H1 (cell line): ENCODE measurements around the gene ADGRL3. TPM values are rescaled to one million over a fixed set of nuclear protein-coding genes. Genes with fewer than 3 reads are reported as not detected.

Source experiments
- BCL11A ChIP-seq, 2 experiments: IDR thresholded peaks; one replicate each; pipeline ENCODE4 v1.6.1; 2011; ENCODE audit warnings: low read depth in 2 of 2, low read length in 2 of 2, mild to moderate bottlenecking in 2 of 2
- CBX5 ChIP-seq: fragments of 300-800, 300-1000 bp; sonication (generic); IDR thresholded peaks from 2 replicates; pipeline ENCODE4 v1.7.1; 2016; ENCODE audit warnings: antibody characterized with exemption, low read length, low read depth
- EZH2 ChIP-seq: fragments of 200-600 bp; sonication (generic); IDR thresholded peaks from 2 replicates; pipeline ENCODE4 v1.7.1; 2012; ENCODE audit warnings: low read depth, mild to moderate bottlenecking, moderate library complexity, low read length, inconsistent platforms; ENCODE audit not compliant: severe bottlenecking
- JUND ChIP-seq: IDR thresholded peaks from 2 replicates; pipeline ENCODE4 v1.6.1; 2011; ENCODE audit warnings: mild to moderate bottlenecking, improper control_type of control experiment, low read length
- POLR2A ChIP-seq, 2 experiments: IDR thresholded peaks; 1 replicate in 1 of 2; 2 replicates in 1 of 2; pipeline ENCODE4 v1.6.1; 2011; ENCODE audit warnings: low read depth in 2 of 2, low read length in 2 of 2, mild to moderate bottlenecking in 2 of 2; ENCODE audit errors: control extremely low read depth in 1 of 2
- SIN3A ChIP-seq, 2 experiments: IDR thresholded peaks in 1 of 2; conservative IDR thresholded peaks in 1 of 2; 2 replicates each; pipeline ENCODE4 v1.6.1; 2011 to 2012; ENCODE audit warnings: low read length in 2 of 2, improper control_type of control experiment in 1 of 2, low read depth in 1 of 2, mild to moderate bottlenecking in 1 of 2
- SP4 ChIP-seq: IDR thresholded peaks from 2 replicates; pipeline ENCODE4 v1.6.1; 2012; ENCODE audit warnings: low read length, inconsistent platforms
- SRF ChIP-seq: IDR thresholded peaks from 2 replicates; pipeline ENCODE4 v1.6.1; 2011; ENCODE audit warnings: mild to moderate bottlenecking, low read depth, low read length, moderate library complexity
- TAF1 ChIP-seq: IDR thresholded peaks from 2 replicates; pipeline ENCODE4 v1.6.1; 2011; ENCODE audit warnings: mild to moderate bottlenecking, low read depth, low read length
- polyA plus RNA-seq, 7 experiments: library from polyadenylated mRNA; depleted of rRNA in 3 of 7; stranded (reverse) in 5 of 7; unstranded in 2 of 7; fragments of >200 nt in 5 of 7; fragments of 200-250 nt in 2 of 7; gene quantifications; 1 replicate in 5 of 7; 2 replicates in 1 of 7; 4 replicates in 1 of 7; pipeline versions ENCODE4 v1.2.1 to v1.2.3, GENCODE V29; 2011 to 2013; ENCODE audit warnings: missing spikeins in 2 of 7, mixed read lengths in 2 of 7
- total RNA-seq: library from RNA; stranded (reverse); fragmentation: NEBNext Ultra II Directional; extraction: Animal tissue kit (Norgen Biotek cat#: 25700); gene quantifications from 2 replicates; pipeline ENCODE4 v1.2.1, GENCODE V29; 2021
- TF ChIP-seq, protein P1 (sequence below): fragments of 300-600 bp; sonication (generic); IDR thresholded peaks from 2 replicates; pipeline ENCODE4 v1.7.1; 2012; ENCODE audit warnings: low read length, moderate library complexity, mild to moderate bottlenecking, inconsistent platforms; ENCODE audit not compliant: insufficient replicate concordance
- TF ChIP-seq, protein P2 (sequence below): IDR thresholded peaks from 2 replicates; pipeline ENCODE4 v1.6.1; 2011; ENCODE audit warnings: low read depth, mild to moderate bottlenecking, low read length; ENCODE audit not compliant: insufficient read depth

ADGRL3 gene
- total and polyA plus RNA-seq, 2 of the 8 experiments (the other 6 are each of a cell fraction or from before 2014, with no cell fraction given) = 6.6 to 13.0 TPM

DNA sequence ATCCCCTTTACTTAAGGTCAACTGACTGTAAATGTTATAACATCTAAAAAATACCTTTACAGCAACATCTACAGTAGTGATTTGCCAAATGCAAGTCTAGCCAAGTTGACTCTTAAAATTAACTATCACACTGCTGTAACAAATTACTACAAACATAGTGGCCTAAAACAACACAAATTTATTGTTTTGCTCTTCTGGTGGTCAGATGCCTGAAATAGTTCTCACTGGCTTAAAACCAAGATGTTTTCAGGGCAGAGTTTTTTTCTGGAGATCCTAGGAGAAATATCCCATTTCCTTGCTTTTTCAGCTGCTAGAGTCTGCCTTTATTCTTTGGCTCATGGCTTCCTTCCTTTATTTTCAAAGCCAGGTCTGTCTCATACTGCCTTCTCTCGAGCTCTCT is 120.5 kb downstream of the ADGRL3 start (continued):
- TF ChIP-seq, protein P1, sequence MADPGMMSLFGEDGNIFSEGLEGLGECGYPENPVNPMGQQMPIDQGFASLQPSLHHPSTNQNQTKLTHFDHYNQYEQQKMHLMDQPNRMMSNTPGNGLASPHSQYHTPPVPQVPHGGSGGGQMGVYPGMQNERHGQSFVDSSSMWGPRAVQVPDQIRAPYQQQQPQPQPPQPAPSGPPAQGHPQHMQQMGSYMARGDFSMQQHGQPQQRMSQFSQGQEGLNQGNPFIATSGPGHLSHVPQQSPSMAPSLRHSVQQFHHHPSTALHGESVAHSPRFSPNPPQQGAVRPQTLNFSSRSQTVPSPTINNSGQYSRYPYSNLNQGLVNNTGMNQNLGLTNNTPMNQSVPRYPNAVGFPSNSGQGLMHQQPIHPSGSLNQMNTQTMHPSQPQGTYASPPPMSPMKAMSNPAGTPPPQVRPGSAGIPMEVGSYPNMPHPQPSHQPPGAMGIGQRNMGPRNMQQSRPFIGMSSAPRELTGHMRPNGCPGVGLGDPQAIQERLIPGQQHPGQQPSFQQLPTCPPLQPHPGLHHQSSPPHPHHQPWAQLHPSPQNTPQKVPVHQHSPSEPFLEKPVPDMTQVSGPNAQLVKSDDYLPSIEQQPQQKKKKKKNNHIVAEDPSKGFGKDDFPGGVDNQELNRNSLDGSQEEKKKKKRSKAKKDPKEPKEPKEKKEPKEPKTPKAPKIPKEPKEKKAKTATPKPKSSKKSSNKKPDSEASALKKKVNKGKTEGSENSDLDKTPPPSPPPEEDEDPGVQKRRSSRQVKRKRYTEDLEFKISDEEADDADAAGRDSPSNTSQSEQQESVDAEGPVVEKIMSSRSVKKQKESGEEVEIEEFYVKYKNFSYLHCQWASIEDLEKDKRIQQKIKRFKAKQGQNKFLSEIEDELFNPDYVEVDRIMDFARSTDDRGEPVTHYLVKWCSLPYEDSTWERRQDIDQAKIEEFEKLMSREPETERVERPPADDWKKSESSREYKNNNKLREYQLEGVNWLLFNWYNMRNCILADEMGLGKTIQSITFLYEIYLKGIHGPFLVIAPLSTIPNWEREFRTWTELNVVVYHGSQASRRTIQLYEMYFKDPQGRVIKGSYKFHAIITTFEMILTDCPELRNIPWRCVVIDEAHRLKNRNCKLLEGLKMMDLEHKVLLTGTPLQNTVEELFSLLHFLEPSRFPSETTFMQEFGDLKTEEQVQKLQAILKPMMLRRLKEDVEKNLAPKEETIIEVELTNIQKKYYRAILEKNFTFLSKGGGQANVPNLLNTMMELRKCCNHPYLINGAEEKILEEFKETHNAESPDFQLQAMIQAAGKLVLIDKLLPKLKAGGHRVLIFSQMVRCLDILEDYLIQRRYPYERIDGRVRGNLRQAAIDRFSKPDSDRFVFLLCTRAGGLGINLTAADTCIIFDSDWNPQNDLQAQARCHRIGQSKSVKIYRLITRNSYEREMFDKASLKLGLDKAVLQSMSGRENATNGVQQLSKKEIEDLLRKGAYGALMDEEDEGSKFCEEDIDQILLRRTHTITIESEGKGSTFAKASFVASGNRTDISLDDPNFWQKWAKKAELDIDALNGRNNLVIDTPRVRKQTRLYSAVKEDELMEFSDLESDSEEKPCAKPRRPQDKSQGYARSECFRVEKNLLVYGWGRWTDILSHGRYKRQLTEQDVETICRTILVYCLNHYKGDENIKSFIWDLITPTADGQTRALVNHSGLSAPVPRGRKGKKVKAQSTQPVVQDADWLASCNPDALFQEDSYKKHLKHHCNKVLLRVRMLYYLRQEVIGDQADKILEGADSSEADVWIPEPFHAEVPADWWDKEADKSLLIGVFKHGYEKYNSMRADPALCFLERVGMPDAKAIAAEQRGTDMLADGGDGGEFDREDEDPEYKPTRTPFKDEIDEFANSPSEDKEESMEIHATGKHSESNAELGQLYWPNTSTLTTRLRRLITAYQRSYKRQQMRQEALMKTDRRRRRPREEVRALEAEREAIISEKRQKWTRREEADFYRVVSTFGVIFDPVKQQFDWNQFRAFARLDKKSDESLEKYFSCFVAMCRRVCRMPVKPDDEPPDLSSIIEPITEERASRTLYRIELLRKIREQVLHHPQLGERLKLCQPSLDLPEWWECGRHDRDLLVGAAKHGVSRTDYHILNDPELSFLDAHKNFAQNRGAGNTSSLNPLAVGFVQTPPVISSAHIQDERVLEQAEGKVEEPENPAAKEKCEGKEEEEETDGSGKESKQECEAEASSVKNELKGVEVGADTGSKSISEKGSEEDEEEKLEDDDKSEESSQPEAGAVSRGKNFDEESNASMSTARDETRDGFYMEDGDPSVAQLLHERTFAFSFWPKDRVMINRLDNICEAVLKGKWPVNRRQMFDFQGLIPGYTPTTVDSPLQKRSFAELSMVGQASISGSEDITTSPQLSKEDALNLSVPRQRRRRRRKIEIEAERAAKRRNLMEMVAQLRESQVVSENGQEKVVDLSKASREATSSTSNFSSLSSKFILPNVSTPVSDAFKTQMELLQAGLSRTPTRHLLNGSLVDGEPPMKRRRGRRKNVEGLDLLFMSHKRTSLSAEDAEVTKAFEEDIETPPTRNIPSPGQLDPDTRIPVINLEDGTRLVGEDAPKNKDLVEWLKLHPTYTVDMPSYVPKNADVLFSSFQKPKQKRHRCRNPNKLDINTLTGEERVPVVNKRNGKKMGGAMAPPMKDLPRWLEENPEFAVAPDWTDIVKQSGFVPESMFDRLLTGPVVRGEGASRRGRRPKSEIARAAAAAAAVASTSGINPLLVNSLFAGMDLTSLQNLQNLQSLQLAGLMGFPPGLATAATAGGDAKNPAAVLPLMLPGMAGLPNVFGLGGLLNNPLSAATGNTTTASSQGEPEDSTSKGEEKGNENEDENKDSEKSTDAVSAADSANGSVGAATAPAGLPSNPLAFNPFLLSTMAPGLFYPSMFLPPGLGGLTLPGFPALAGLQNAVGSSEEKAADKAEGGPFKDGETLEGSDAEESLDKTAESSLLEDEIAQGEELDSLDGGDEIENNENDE = no peak
- no peak for TF ChIP-seq EZH2
- TF ChIP-seq, protein P2, sequence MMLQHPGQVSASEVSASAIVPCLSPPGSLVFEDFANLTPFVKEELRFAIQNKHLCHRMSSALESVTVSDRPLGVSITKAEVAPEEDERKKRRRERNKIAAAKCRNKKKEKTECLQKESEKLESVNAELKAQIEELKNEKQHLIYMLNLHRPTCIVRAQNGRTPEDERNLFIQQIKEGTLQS = no peak
- no peak for TF ChIP-seq SRF
- no peak for TF ChIP-seq SIN3A (conservative IDR thresholded peaks at IDR 0.05 in 1 of 2, IDR thresholded peaks at IDR 0.05 in 1 of 2; ENCODE audit: low read depth in 1 of 2, low read length in 2 of 2)
- no peak for TF ChIP-seq TAF1
- TF ChIP-seq JUND = no peak
- TF ChIP-seq POLR2A (IDR thresholded peaks at IDR 0.05; ENCODE audit: control extremely low read depth in 1 of 2, low read depth in 2 of 2, low read length in 2 of 2) = no peak
- no peak for TF ChIP-seq BCL11A (IDR thresholded peaks at IDR 0.05; ENCODE audit: low read depth in 2 of 2, low read length in 2 of 2)
- no peak for TF ChIP-seq SP4
- no peak for TF ChIP-seq CBX5
